DMS114 treated with DMSO at 0.1 percent for 48 hours (cell line): ENCODE data around the gene CBX2.
"Not testable (repeated sequence)": the region's sequence is repeated elsewhere in the genome, so short reads cannot be mapped to it uniquely, and the experiment has no call there.

Experiments used
- DNase-seq: peaks from one replicate; lab custom pipeline; 2025; ENCODE audit not compliant: unreplicated experiment; lab: John Stamatoyannopoulos, UW

The CBX2 gene

DNA sequence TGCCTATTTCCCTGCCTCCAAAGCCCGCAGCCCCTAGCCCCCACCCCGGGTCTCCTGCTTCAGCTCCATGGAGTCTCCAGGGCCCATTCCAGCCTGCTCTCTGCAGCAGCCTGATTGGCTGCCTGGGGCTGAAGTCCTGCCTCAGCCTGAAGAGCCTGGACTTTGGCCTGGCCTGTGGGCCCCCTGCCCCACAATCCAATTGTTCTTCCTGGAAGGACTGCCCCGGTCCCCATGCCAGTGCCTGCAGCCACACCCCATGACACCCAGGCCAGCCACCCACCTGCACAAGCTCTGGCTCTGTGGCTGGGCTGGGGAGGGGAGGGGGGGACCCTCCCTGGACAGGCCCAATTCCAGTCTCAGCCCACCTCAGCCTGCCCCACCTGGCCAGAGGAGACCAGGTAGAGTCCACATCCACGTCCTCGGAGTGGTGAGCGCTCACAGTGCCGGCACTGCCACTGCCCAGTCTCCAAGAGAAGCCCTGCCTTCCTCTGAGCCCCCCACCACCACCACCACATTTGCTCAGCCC lies 34.9 kb upstream of the CBX2 start:
- no peak for DNase-seq

- no peak for DNase-seq
These were observed 34.3 kb upstream of the CBX2 start for GRCh38 chr17:79743614-79744013.

DNA sequence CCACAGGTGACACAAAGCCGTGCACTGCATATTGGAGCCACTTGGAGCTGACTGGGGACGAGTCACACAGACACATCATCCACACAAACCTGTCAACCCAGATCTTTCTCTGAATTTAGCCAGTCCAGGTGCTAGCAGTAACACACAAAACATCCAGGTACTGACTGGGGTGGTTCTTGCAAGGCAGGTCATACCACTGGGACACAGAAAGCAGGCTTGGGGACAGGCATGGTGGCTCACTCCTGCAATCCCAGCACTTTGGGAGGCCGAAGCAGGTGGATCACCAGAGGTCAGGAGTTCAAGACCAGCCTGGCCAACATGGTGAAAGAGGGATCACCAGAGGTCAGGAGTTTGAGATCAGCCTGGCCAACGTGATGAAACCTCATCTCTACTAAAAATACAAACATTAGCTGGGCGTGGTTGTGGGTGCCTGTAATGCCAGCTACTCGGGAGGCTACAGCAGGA lies 32.3 kb upstream of the CBX2 start:
- DNase-seq = no peak

DNA sequence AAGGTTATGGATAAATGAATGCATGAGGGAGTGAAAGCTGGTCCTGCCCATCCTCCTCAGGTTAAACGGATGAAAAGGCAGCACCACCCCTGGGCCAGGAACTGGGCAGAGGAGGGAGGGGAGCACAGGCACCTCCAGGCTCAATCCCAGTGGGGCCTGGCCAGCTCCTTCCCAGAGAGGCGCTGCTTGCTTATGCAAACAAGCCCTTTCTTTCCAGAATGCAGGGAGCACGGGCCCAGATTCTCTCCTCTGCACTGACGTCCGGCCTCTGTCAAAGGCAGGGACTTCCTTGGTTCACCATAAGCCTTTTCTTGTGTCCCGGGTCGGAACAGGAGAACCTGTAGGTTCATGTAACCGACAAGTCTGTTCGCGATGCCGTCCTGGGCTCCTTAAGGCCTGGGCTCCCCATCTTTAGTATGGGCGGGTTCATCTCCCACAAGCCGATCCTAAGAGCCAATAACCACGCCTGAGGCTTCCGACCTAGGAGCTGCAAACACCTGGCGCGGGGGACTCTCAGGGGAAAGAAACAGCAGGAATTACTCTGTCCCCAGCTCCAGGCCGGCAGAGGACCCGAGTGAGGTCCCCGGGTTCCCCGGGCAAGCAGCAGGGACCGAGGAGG lies 30.9 kb upstream of the CBX2 start:
- DNase-seq = no peak

DNA sequence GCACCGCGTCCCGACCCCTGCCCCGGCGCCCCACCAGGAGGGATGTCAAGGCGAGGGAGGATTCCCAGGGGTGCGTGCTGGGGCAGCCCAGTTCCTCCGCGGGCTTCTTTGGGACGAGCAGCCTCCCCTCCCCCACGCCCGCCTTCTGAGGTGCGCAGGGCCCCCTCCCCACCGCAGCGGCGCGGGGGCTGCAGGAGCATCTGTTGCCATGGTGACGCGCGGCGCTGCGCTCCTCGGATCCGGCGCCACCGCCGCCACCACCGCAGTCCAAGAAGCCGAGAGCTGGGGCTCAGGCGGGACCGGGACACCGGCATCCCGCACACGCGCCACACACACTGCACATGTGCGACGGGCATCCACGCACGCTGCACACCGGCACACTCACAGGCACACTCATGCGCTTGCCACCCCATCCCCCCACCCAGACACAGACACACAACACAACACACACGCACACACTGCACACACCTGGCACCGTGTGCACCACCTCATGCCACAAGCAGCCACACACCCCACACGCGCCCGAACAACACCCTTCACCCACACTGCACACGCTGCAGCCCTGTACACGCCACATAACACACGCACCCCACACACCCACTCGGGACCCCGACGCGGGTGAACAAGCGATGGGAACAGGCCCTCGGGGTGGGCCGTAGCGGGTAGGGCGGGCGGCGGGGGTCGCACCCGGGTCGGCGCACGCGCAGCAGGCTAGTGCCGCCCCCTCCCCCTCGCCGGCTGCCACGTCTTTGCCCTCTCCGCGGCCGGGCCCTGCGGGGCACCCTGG lies 30.2 kb upstream of the CBX2 start:
- DNase-seq = no peak

DNA sequence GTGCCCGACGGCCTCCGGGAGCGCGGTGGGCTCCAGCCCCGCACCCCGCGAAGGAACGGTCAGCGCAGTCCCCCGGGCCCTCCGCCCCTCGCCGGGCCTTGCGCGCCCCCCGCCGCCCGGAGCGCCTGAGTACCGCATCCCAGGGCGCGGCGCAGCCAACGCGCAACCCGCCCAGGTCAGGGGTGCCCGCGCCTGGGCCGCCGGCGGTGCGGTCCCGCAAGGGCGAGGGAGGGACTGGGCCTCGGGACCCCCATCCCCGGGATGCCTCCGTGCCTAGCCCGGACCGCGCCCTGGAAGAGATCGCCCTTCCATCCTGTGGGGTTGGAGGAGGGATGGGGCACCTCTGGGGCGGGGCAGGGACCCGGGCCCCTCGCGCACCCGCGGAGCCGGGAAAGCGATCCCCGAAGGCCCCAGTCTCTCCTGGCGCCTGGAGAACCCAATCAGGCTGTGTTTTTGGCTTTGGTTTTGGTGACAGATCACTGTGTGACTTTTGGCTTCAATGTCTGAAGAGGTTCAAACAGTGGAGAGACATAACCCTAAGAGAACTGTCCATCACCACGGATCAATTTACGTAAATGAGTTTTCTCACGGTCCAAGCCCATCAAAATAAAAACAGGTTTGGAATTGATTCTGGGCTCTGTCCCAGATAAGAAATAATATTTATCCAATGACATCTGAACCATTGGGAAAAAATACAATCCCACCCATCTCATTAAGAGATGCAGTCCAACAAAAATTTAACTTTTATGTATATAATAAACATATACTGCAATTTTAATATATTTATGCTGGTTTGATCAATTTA lies 29.5 kb upstream of the CBX2 start:
- no peak for DNase-seq

DNA sequence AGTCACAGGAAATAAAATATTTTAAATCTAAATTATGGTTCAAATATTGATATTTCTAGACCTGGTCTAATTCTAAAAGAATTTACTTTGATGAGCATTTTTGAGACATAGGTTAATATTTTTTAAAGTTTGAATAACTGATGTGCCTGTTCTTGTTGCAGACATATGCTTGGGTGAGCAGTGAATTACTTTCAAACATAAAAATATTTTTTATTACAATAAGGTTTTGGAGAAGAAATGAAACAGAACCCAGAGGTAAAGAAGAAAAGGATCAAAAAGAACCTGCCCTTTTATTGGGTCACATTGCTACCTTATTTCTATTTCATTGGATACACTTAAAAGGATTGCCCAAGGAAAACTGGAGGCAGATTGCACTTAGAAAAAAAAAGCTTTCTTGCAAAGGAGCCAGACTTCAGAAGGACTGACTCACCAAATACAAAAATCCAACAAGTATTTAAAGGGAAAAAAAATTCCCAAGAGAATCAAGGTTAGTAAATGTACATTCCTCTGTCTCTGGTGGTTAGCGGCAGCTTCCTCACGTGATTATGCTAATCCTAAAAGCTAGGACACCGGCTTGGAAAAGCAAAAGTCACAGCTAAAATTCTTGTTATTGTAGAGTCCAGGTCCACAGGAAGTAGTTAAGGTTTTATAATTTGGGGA lies 28.7 kb upstream of the CBX2 start:
- no peak for DNase-seq

- DNase-seq = no peak
These were observed 28.0 kb upstream of the CBX2 start for GRCh38 chr17:79749958-79750357.

DNA sequence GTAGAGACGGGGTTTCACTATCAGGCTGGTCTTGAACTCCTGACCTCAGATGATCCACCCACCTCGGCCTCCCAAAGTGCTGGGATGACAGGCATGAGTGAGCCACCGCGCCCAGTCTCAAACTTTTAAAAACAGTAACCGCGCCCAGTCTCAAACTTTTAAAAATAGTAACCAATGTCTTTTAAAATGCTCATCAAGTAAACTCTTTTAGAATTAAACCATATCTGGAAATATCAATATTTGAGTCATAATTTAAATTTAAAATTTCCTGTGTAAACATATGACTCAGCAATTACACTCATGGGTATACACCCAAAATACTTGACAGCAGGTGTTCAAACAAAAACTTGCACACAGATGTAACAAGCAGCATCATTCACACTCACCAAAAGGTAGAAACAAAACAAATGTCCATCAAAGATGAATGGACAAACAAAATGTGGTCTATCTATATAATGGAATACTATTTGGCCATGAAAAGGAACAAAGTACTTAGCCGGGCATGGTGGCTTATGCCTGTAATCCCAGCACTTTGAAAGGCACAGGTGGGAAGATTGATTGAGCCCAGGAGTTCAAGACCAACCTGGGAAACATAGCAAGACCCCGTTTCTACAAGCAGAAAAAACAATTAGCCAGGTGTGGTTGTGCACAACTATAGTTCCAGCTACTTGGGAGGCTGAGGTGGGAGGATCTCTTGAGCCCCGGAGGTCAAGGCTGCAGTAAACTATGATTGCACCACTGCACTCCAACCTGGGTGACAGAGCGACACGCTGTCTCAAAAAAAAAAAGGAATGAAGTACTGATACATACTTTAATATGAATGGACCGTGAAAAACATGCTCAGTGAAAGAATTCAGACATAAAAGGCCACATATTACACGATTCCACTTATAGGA lies 27.1 kb upstream of the CBX2 start:
- no peak for DNase-seq

DNA sequence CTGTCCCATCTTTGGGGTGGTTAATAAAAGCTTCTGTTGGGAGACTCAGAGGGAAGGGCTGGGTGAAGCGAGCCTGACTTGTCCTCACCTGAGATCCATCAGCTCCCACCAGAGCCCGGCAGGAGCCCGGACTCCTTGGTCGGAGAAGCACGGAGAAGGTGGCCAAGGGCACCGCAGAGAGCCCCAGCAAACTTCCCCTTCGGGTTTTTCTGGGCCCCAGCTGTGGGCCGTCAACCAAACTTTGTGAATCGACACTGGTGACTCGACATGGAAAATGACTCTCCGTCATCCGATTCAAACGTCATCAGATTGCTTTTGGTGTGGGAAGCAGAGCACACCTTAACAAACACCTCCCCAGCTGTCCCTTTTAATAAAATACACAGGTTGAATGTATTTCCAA lies 25.8 kb upstream of the CBX2 start:
- no peak for DNase-seq

- DNase-seq = no peak
These were observed 23.6 kb upstream of the CBX2 start for GRCh38 chr17:79754370-79754769.

GRCh38 chr17:79754903-79755302 lies 23.0 kb upstream of the CBX2 start:
- not testable (repeated sequence) for DNase-seq

DNA sequence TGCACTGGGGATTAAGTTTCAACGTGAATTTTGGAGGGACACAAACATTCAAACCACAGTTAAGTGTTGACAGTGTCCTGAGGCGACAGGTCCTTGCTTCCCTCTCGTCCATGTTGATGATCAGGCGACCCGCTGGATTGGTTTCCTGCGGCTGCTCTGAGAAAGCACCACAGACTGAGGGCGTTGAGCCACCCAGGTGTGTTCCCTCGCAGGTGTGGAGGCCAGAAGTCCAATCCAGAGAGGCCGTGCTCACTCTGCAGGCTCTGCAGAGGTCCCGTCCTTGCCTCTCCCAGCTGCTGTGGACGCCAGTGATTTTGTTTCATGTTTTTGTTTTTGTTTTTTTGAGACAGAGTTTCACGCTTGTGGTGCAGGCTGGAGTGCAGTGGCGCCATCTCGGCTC lies 22.4 kb upstream of the CBX2 start:
- DNase-seq = no peak

DNA sequence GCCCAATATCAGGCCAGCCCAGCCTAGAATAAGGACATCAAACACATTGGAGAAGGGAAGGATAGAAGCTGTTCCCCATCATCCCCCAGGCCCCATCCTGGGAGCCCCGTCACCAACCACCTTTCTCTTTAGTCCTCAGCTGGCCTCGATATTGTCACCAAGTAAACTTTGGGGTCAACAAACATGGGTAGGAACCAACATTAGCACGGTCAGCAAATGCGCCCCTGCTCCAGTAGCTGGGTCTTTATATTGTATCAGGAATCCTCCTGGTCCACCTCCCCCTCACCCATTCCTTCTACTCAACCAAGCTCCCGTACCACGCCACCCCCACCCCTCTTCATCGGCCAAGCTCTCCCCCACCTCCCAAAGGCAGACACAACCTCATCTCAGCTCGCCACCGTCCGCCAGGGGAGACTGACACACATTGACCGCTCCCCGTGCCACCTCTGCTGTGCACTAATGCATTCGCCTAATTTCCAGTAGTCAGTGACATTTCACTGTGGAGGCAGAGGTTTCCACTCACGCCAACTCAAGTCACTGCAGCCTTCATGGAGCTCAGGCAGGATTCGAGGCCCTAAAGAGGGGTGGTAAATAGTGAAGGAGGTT lies 20.7 kb upstream of the CBX2 start:
- DNase-seq = no peak

GRCh38 chr17:79758271-79758670 lies 19.7 kb upstream of the CBX2 start:
- DNase-seq = no peak

DNA sequence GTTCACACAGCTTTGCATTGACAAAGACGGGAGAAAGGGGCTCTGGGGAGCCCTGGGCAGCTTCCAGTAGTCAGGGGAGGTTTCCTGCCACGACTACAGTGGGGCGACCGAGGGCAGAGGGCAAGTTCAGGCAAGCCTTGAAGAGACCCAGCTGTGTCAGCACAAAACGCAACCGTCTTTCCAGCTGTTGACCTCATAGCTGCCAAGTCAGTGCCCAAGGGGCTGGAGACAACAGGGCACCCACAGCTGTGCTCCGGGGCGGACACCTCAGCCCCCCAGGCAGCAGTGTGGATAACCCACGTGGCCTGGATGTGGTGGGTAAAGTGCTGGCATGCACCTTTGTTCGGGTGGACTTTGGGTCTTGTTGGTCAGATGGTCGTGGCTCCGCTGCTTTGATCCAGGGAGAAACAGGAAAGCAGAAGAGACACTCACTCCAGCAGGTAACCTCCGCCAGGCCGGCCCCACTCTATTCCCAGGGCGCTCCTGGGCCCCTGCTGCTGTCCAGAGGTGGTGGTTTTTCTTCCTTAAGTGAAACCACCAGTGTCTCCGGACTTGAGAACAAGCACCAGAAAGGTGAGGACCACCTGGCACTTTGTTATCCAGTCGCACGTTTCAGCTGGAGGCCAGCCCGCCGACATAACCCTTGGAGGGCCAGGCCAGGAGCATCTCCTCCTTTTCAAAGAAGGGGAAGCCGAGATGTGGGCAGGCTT lies 17.6 kb upstream of the CBX2 start:
- no peak for DNase-seq

DNA sequence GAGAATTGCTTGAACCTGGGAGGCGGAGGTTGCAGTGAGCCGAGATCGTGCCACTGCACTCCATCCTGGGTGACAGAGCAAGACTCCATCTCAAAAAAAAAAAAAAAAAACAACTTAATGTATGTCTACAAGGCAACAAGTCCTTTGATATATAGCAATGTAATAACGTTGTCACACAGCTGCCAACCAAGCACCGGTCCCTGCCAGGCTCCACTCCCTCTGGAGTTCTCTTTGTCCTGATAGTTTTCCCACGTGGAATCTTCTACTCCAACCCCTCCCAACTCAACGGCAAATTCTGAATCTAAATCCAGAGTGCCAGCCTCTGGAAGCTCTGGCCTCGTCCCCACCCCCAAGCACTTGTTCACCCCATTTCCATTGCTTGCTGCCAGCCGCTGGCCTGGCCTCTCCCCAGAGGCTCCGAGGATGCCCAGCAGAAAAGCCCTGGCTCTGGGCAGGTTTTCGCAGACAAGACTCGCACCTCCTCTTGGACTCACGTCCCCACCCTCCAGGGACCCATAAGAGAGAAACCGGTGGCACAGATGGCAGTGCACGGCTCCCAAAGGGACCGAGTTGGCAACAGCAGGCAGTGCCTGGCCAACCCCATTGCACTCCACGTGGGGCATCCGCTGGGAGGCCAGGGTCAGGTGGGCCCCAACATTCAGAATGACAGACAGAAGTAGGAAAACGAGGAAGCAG lies 15.9 kb upstream of the CBX2 start:
- DNase-seq = no peak

DNA sequence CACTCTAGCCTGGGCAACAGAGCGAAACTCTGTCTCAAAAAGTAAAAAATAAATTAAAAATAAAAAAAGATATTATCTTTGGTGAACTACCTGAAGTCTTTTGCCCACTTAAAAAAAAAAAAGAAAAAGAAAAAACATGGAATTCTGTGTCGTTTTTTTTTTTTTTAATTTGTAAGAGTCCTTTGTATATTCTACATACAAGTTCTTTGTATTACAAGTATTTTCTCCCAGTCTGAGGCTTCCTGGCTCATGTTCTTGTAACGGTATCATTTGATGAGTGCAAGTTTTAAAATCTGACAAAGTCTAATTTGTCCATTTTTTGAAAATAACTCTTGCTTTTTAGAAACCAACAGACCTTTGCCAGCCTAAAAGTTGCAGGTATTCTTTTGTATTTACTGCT lies 12.2 kb upstream of the CBX2 start:
- no peak for DNase-seq
